Brain microvascular endothelial cell (primary cell): Measurements from ENCODE around the gene KRT12.
A peak's percentile ranks its signal among the peaks of the same experiment; 100 is the strongest.

Source experiments
- DNase-seq: peaks from one replicate; pipeline ENCODE4 v3.0.0-alpha.2; 2020
- H3K27ac ChIP-seq: fragments of 250-450 bp; sonication (Bioruptor Pico); 2 replicates; pipeline ENCODE4 v1.5.1; 2020; ENCODE audit warnings: mild to moderate bottlenecking, moderate library complexity
- H3K27me3 ChIP-seq: fragments of 250-450 bp; sonication (Bioruptor Pico); replicated peaks from 2 replicates; pipeline ENCODE4 v1.5.1; 2020; ENCODE audit warnings: mild to moderate bottlenecking
- H3K36me3 ChIP-seq: fragments of 250-450 bp; sonication (Bioruptor Pico); replicated peaks from 2 replicates; pipeline ENCODE4 v1.5.1; 2020; ENCODE audit warnings: mild to moderate bottlenecking
- H3K4me3 ChIP-seq: 2 replicates; pipeline ENCODE4 v1.5.1; 2011; ENCODE audit warnings: low read depth, mild to moderate bottlenecking, control low read depth, low read length, moderate library complexity
- CTCF ChIP-seq: IDR thresholded peaks from 2 replicates; pipeline ENCODE4 v1.5.1; 2011; ENCODE audit warnings: low read depth, mild to moderate bottlenecking, moderate library complexity, low read length, control low read depth, inconsistent platforms; ENCODE audit errors: missing control alignments
- in situ Hi-C: cut with HindIII; loops from 2 replicates; pipeline ENCODE4 v1.10.0; 2017; ENCODE audit warnings: low sequenced_read_pairs, low pct_ligation_motif_present

Gene KRT12

DNA sequence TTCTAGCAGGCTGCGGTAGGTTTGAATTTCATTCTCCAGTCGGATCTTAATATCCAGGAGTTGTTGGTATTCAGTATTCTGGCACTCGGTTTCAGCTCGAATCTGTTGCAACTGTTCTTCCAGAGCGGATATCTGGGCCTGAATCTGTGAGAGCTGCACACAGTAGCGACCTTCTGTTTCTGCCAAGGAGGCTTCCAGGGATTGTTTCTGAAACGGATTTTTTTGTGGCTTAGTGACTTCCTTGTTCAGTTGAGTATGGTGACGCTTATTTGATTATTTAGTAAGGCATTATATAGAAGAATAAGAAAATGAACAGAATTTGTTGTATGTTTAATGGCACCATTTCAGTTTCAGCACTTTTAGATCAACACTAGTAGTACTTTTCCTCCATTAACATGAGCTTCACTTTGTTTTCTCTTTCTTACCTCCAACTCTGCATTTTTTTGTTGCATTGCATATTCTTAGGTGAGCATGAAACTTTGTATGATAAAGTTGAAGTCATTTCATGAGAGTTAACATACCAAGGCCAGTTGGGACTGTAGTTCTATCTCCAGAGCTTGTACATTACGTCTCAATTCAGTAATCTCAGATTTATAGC is 47.4 kb downstream of the KRT12 start:
- TF ChIP-seq CTCF: no peak
- Histone ChIP-seq H3K36me3 (peaks cover 8% of the 10 kb centered on the region), H3K4me3 (peak overlapping the region; percentile 59), H3K27ac (peak overlapping the region; percentile 82), H3K27me3 (no peaks in the 10 kb centered on the region)
- in situ Hi-C loops: no loop called here
- no peak for DNase-seq

DNA sequence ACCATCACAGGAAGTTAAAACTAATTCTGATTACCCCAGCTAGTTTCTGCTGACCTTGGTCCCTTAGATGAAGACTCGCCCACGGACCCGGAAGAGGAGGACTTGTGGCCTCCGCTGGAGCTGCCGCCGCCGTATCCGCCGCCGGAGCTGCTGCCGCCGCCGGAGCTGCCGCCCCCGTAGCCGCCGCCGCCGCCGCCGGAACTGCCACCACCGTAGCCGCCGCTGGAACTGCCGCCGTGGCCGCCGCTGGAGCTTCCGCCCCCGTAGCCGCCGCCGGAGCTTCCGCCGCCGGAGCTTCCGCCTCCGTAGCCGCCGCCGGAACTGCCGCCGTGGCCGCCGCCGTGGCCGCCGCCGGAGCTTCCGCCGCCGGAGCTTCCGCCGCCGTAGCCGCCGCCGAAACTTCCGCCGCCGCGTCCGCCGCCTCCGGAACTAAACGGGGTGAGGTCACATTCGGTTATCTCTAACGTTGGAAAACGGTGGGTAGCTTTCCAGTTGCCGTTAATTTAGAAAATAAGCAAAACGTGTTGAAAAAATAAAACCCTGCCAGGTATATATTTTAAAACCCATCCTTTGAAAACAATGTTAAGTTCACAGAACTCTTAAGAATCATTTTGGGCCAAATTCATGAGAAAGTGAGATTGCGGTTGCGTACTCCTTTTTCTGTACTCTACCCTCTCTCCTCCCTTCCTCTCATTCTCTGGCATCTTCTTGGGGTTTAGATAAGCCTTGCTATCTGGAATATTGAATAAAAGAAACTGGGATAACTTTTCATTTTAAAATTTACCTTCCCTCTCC is 48.1 kb downstream of the KRT12 start:
- peak; percentile 58 for DNase-seq
- H3K36me3 ChIP-seq: peaks cover 8% of the 10 kb centered on the region
- no peak for TF ChIP-seq CTCF

GRCh38 chr17:40818343-40818732 is 48.7 kb downstream of the KRT12 start:
- no peak for DNase-seq
- TF ChIP-seq CTCF: no peak
- Histone ChIP-seq H3K36me3 (peaks cover 8% of the 10 kb centered on the region), H3K27me3 (no peaks in the 10 kb centered on the region), H3K4me3 (peak overlapping the region; percentile 59), H3K27ac (peak overlapping the region; percentile 82)
- in situ Hi-C loops: no loop called here

More for the DNA sequence above, 48.1 kb downstream of the KRT12 start:
- peak overlapping the region; percentile 82 for H3K27ac ChIP-seq
- in situ Hi-C loops: no loop called here
- no peaks in the 10 kb centered on the region for H3K27me3 ChIP-seq
- peak overlapping the region; percentile 59 for H3K4me3 ChIP-seq

DNA sequence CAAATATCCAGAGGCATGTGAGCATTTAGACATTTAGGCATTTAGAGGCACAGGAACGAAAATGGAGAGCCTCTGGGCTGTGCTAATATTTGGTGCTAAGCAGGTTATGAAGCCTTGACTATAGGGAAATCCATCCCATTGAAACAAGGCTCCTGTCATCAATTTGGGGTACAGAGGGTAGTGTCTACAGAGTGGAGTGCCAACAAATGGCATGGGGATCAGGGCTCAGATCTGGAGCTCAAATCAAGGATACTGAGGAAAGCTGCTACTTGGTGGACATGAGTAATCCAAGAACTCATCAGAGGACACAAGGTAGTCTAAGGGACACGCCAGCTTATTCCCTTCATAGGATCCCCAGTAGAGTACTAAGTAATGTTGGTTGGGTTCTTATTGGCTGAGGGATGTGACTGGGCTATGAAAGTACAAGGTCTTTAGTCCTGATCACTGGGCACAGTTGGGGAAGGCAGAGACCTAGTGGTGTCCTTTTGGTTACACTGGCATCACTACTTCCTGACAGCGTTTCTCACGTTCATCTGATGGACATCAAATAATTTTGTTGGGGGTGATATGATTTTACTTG is 49.8 kb downstream of the KRT12 start:
- Histone ChIP-seq H3K4me3 (no peak overlapping the region), H3K27ac (no peak overlapping the region), H3K36me3 (peaks cover 8% of the 10 kb centered on the region), H3K27me3 (no peaks in the 10 kb centered on the region)
- TF ChIP-seq CTCF: no peak
- no peak for DNase-seq
- in situ Hi-C loops: no loop called here

GRCh38 chr17:40816569-40816968 is 50.5 kb downstream of the KRT12 start:
- H3K27me3 ChIP-seq: no peaks in the 10 kb centered on the region
- no peak for TF ChIP-seq CTCF
- H3K4me3 ChIP-seq: no peak overlapping the region
- DNase-seq: no peak
- in situ Hi-C loops: no loop called here
- peaks cover 8% of the 10 kb centered on the region for H3K36me3 ChIP-seq
- H3K27ac ChIP-seq: no peak overlapping the region
